ENCODE data around the gene CHMP2A. TPM values are rescaled to one million over a fixed set of nuclear protein-coding genes. Genes with fewer than 3 reads are reported as not detected.

The CHMP2A gene
- total and polyA plus RNA-seq, 2 experiments from 2014 or later: 92.2 to 145 TPM

DNA sequence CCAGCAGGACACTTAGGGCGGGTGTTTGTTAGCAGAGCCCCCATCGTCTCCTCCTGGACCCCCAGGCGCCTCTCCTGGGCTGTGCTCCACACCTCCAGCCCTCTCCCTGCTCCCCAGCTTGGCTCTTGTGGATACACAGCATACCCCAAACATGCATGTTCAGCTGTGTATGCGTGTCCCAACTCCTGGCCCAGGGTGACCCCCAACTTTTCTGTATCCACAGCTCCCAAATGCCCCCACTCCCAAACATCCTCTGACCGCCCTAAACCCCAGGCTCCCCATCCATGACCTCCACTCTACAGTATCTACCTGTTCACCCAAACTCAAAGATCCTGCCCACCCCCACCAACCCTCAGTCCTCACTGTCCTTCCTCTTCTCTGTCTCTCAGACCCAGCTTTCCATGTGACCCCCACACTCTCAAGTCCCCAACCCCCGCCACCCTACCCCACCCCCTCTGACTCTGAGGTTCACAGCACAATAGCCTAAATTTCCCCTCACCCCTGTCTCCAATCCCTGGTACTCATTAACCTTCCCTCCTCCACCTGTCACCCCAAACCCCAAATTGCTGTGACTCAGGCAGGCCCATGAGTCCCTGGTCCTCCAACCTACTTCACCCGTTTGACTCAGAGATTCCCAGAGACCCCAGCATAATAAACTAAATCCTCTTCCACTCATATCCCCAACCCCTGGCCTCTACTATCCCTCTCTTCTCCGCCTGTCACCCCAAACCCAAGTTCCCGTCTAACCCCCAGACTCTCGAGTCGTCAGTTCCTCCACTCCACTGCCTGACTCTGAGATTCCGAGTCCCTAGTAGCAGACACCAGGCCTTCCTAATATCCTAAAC is 2.5 kb upstream of the CHMP2A start:
- Mint-ChIP-seq H3K36me3 (ENCODE audit: low read depth) (peaks cover 46% of the 10 kb centered on the region), H3K27me3 (ENCODE audit: insufficient read depth, low read depth, poor library complexity) (peaks cover 62% of the 10 kb centered on the region), H3K27ac (peak overlapping the region; percentile 98), H3K4me3 (peak overlapping the region; percentile 97), H3K4me1 (peaks cover 50% of the 10 kb centered on the region), H3K9me3 (peaks cover 8% of the 10 kb centered on the region; the same call in 2 of the 3 replicates)
- Histone ChIP-seq H4K20me1 (replicated peaks; ENCODE audit: insufficient read depth) (no peaks in the 10 kb centered on the region; the same call in 1 of the 2 replicates), H3K4me3 (peak overlapping the region; percentile 84), H3K36me3 (ENCODE audit: insufficient read depth) (0 out of 2 replicates have a peak, but pooled peaks cover 2% of the 10 kb centered on the region), H3F3A (replicated peaks; ENCODE audit: low read depth) (peaks cover 61% of the 10 kb centered on the region), H3K9me2 (ENCODE audit: insufficient read depth) (peaks cover 5% of the 10 kb centered on the region; the same call in 1 of the 2 replicates), H3K27ac (ENCODE audit: low read depth) (peak overlapping the region; percentile 85), H3K4me2 (peak overlapping the region; percentile 98), H3K27me3 (ENCODE audit: insufficient read depth) (peaks cover 27% of the 10 kb centered on the region), H3K4me1 (ENCODE audit: insufficient read depth) (peaks cover 23% of the 10 kb centered on the region), H2AFZ (no peak overlapping the region), H3K79me2 (replicated peaks; ENCODE audit: insufficient read depth) (peaks cover 20% of the 10 kb centered on the region)
- TF ChIP-seq EZH2 (IDR thresholded peaks at IDR 0.05; ENCODE audit: low read depth, unreplicated experiment) (no peak), STAT1 (IDR thresholded peaks at IDR 0.05; ENCODE audit: unreplicated experiment) (no peak), ZNF462 (CRISPR knock-in tag; IDR thresholded peaks at IDR 0.05) (no peak), ZNF331 (CRISPR knock-in tag; IDR thresholded peaks at IDR 0.05; ENCODE audit: low read depth) (no peak), CTCF (conservative IDR thresholded peaks at IDR 0.05; ENCODE audit: low read depth in 2 of 2) (no peak), REST (IDR thresholded peaks at IDR 0.05; ENCODE audit: unreplicated experiment) (no peak), CREB1 (CRISPR knock-in tag; IDR thresholded peaks at IDR 0.05; ENCODE audit: low read depth) (no peak), JUNB (IDR thresholded peaks at IDR 0.05; ENCODE audit: unreplicated experiment) (no peak), POLR2AphosphoS5 (IDR thresholded peaks at IDR 0.05; ENCODE audit: low read depth) (no peak), ZNF114 (CRISPR knock-in tag; IDR thresholded peaks at IDR 0.05) (no peak), NANOG (IDR thresholded peaks at IDR 0.05; ENCODE audit: borderline replicate concordance) (no peak), ETS1 (IDR thresholded peaks at IDR 0.05) (no peak), EZH2phosphoT487 (IDR thresholded peaks at IDR 0.05; ENCODE audit: unreplicated experiment) (no peak)
- ATAC-seq (no peak), DNase-seq (ENCODE audit: low spot score) (no peak)

All from GM23338 (cell line).